Stimulated activated CD8-positive, alpha-beta memory T cell treated with anti-CD3 and anti-CD28 coated beads, Interleukin-4, amount 100 ng/mL, for 24 hours (primary cell): ENCODE results near the gene PMIS2.

Source experiments
- DNase-seq: peaks from one replicate; pipeline ENCODE4 v3.0.0-alpha.2; 2020; ENCODE audit warnings: low read depth

Gene PMIS2

DNA sequence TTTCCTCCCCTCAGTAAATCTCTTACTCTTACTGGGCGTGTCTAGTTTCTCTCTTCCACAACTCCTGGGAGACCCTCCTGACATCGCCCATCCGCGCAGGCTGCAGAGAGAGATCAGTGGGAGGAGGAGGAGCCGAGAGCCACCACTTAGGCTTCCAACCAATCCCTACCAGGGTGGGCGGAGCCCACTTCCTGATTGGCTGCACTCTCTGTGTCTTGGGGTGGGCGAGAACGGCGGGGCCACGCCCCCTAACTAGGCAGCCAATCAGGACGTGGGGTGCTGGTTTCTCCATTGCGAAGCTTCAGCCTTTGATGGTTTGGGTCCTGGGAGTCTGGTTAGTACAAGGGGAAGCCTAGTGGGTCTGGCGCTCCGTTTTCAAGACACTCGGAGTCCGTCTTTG lies at the start of gene PMIS2:
TSS of gene PMIS2 (plus strand) at position 326 of the 400 bp plus-strand sequence. CDS start 87 bp downstream, outside the sequence.
- no peak for DNase-seq

GRCh38 chr19:35539314-35539713 lies 46.7 kb upstream of the PMIS2 start:
- DNase-seq, result no peak

- DNase-seq, result no peak
These were observed 46.1 kb upstream of the PMIS2 start for GRCh38 chr19:35539850-35540249.

GRCh38 chr19:35540356-35540927 lies 45.5 kb upstream of the PMIS2 start:
- no peak for DNase-seq

DNA sequence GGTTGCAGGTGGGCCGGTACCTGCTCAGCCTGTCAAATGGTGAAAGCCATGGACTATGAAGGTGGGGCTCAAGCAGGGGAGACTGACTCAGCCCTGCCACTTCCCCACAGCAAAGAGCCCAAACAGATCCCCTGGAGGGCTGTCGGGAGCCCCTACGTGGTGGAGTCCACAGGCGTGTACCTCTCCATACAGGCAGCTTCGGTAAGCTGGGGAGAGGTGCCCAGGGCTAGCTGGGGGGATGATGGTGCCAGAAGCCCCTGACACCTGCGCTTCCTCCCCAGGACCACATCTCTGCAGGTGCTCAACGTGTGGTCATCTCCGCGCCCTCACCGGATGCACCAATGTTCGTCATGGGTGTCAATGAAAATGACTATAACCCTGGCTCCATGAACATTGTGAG lies 43.8 kb upstream of the PMIS2 start:
- DNase-seq, result no peak

DNA sequence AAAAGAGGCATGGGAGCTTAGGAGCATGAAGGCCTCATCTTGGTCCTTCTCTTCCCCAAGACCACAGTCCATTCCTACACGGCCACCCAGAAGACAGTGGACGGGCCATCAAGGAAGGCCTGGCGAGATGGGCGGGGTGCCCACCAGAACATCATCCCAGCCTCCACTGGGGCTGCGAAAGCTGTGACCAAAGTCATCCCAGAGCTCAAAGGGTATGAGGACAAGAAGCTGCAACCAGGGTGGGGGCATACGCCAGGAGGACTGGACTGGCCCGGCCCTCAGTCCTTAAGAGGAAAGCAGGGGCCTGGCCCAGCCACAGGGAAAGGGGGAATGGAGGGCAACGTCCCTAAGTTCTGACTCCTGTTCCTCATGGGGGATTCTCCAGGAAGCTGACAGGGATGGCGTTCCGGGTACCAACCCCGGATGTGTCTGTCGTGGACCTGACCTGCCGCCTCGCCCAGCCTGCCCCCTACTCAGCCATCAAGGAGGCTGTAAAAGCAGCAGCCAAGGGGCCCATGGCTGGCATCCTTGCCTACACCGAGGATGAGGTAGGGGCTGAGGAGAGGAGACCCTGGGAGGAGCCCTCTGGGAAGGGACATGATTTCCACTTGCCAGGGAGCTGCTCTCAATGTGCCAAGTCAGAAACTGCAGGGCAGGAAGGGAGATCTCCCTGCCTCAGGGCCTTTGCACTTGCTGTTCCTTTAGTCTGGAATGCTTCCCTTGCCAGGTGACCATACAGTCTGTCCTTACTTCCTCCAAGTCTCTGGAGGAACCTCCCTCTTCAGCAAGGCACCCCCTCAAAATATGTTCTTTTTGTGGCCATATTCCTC lies 42.5 kb upstream of the PMIS2 start:
- DNase-seq, result no peak

- DNase-seq, result no peak
These were observed 41.7 kb upstream of the PMIS2 start for GRCh38 chr19:35544110-35544802.

- peak; percentile 81 for DNase-seq
These were observed 40.7 kb upstream of the PMIS2 start, which contains the start of gene TMEM147 for GRCh38 chr19:35545001-35545854. TSS of gene TMEM147 (plus strand) at chr19:35545626. CDS start at chr19:35545740, 114 bp downstream.

GRCh38 chr19:35545855-35546381 lies 40.1 kb upstream of the PMIS2 start:
- peak; percentile 64 for DNase-seq

GRCh38 chr19:35546532-35546931 lies 39.4 kb upstream of the PMIS2 start:
- DNase-seq, result no peak

GRCh38 chr19:35549174-35549788 lies 36.7 kb upstream of the PMIS2 start:
- no peak for DNase-seq

DNA sequence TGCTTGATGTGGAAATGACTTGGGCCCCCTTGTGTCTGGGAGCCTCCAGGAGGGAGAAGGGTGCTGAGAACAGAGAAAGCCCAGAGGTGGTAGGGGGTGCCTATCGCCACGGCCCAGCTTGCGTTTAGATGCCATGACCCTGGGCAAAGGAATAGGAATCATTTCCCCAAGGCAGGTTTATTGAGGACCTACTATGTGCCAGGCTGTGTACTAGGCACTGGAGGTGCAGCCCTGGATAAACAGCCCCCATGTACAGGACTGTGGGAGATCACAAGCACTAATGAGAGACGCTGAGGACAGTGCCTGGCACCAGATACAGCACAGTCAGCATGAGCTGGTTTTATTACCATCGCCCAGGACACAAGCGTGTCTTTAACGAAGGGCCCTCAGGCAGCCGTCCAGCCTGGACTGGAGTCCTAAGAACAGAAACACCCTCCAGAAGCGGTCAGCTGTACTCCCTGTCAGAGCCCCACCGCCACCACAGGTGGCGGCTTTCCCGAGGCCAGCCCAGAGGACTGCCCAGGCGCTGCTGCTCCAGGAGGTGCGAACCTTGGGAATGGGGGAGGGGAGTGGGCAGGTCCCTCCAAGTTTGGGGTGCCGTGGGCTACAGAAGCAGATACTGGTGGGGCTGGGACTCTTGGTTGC lies 36.0 kb upstream of the PMIS2 start:
- DNase-seq, result no peak

- no peak for DNase-seq
These were observed 34.7 kb upstream of the PMIS2 start for GRCh38 chr19:35551091-35551810.

DNA sequence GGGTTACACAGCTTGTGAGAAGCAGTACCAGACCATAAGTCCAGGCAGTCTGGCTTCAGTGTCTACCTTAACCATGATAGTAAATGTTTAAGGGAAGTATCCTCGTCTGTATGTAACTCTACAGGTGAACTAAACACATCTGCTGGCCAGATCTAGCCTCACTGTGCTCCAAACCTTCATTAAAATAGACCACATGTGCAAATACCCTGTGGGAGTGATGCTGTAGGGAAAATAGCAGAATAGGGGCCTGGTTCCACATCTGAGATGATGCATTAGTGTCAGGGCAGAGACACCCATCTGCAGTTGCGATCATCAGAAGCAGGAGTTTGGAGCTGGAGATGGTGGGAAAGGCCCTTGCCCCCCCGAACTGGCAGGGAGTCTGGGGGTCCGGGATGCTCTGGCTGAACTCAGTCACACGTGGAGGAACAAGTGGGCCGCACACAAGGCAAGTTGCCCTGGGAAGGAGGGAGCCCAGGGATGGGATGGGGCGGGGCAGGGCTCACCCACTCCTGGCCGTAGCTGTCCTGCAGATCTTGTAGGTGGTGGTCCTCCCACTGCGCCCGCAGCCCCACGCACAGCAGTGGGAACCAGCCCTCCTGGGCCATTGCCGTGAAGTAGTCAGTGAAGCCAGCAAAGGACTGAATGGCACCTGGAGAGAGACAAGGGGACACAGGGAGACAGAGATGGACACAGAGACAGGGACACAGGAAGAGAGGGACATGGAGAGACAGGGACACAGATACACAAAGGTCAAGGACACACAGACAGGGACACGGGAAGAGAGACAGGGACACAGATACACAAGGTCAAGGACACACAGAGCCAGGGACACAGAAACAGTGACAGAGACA lies 33.2 kb upstream of the PMIS2 start:
- no peak for DNase-seq

- DNase-seq, result no peak
These were observed 32.5 kb upstream of the PMIS2 start for GRCh38 chr19:35553385-35554000.

DNA sequence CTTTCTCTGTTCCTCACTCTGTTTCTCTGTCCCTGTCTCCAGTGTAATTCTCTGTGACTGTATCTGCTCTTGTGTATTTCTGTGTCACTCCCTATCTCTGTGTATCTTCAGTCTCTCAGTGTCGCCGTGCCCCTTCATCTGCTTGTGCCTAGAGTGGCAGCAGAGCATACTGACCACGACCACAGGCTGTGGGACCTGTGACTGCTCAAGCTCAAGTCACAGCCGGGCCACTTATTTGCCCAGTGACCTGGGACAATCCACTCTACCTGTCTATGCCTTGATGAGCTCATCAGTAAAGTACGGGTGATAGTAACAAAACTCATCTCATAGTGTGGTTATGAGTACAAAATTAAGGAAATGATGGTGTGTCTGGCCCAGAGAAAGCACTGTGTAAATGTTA lies 31.9 kb upstream of the PMIS2 start:
- DNase-seq, result no peak

DNA sequence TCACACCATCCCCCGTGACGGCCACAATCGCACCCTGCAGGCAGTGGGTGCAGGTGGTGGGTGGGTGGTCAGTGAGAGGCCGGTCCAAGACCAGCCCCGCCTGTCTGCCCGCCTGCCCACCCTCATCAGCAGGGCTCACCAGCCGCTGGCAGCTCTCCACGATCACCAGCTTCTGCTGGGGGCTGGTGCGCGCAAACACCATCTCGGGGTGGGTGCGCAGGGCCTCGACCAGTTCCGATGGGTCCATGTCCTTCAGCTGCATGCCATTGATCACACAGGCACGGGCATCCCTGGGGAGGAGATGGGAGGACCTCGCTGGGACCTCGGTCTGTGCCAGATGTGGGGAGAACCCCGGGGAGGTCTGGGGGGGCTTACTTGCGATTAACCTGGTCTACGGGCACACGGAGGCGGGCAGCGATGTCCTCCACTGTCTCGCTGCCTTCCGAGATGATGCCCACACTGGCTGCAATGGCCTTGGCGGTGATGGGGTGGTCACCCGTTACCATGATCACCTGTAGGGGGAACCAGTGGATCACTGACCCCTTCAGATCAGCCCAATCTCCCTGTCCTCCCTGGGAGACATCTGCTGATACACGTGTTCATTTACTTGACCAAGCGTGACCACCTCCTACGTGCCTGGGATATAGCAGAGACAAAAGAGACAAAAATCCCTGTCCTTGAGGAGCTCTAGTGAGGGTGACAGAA lies 30.5 kb upstream of the PMIS2 start:
- DNase-seq, result no peak

DNA sequence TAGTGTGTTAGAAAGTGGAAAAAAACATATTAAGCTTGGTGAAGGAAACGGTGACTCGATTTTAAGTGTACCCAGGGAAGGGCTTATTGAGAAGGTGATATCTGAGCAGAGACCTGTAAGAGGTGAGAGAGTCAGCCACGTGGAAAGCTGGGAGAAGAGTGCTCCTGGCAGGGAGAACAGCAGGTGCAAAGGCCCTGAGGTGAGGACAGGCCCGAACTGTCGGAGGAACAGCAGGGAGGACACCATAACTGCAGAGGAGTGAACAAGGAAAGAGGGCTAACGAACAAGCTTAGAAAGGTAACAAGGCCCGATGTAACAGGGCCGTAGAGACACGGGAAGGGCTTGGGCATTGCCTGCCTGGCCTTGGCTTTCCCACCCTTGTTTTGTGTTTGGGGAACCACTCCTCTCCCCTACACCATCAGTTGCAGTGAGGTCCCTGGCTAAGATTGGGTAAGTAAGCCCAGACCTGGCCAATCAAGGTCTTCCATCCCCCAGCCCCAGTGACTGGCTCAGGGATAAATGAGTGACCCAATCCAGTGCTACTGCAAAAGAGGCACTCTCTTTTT lies 29.9 kb upstream of the PMIS2 start:
- DNase-seq, result no peak
